HG02840 (cell line): ENCODE data around the gene WASF3.
"Not testable (repeated sequence)": the region's sequence is repeated elsewhere in the genome, so short reads cannot be mapped to it uniquely, and the experiment has no call there.

Experiments used
- ATAC-seq: cut with Tn5 transposase; IDR thresholded peaks from one replicate; pipeline ENCODE4 v1.9.1; 2021; ENCODE audit warnings: mild to moderate bottlenecking, moderate library complexity, moderate number of reproducible peaks; ENCODE audit not compliant: unreplicated experiment, low FRiP score

Gene WASF3

GRCh38 chr13:26706381-26706780 lies 148.9 kb downstream of the WASF3 start:
- ATAC-seq = no peak

- no peak for ATAC-seq
These were observed 149.9 kb downstream of the WASF3 start for GRCh38 chr13:26707122-26708006.

GRCh38 chr13:26708007-26708297 lies 150.5 kb downstream of the WASF3 start:
- ATAC-seq = no peak

- no peak for ATAC-seq
These were observed 152.0 kb downstream of the WASF3 start for GRCh38 chr13:26709461-26709860.

GRCh38 chr13:26710166-26710565 lies 152.7 kb downstream of the WASF3 start:
- no peak for ATAC-seq

- ATAC-seq = no peak
These were observed 153.7 kb downstream of the WASF3 start for GRCh38 chr13:26711211-26711610.

- no peak for ATAC-seq
These were observed 155.9 kb downstream of the WASF3 start for GRCh38 chr13:26713341-26713740.

- no peak for ATAC-seq
These were observed 159.5 kb downstream of the WASF3 start for GRCh38 chr13:26716984-26717383.

- no peak for ATAC-seq
These were observed 160.7 kb downstream of the WASF3 start for GRCh38 chr13:26718146-26718545.

GRCh38 chr13:26718872-26719271 lies 161.4 kb downstream of the WASF3 start:
- no peak for ATAC-seq

- no peak for ATAC-seq
These were observed 162.0 kb downstream of the WASF3 start for GRCh38 chr13:26719356-26719945.

- ATAC-seq = no peak
These were observed 164.0 kb downstream of the WASF3 start for GRCh38 chr13:26721251-26722121.

- no peak for ATAC-seq
These were observed 164.8 kb downstream of the WASF3 start for GRCh38 chr13:26722321-26722720.

- ATAC-seq = not testable (repeated sequence)
These were observed 166.1 kb downstream of the WASF3 start for GRCh38 chr13:26723620-26724019.

GRCh38 chr13:26726684-26727083 lies 169.2 kb downstream of the WASF3 start:
- ATAC-seq = no peak

- ATAC-seq = no peak
These were observed 169.6 kb downstream of the WASF3 start for GRCh38 chr13:26727122-26727521.

- ATAC-seq = no peak
These were observed 170.2 kb downstream of the WASF3 start for GRCh38 chr13:26727633-26728032.

- ATAC-seq = no peak
These were observed 178.2 kb downstream of the WASF3 start for GRCh38 chr13:26735677-26736076.
